Left forelimb (tissue), 1 donor: ENCODE results near the gene ASGR2.
"Not testable (repeated sequence)": the region's sequence is repeated elsewhere in the genome, so short reads cannot be mapped to it uniquely, and the experiment has no call there.

ENCODE experiments used
- DNase-seq: peaks from one replicate; pipeline ENCODE4 v3.0.0-alpha.2; 2018; ENCODE audit warnings: low spot score

ASGR2 gene

DNA sequence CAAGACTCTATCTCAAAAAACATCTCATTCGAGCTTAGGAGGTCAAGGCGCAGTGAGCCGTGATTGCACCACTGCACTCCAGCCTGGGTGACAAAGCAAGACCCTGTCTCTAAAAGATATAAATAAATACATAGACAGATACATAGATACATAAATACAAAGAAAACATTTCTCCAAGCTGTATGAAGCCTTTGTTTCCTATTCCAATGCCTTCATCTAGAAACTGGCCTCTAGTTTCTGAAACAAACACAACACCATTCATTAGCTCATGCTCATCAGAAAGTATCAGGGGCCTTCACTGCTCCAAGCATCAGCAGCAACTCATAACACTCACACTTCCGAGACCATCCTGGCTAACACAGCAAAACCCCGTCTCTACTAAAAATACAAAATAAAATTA, 10.3 kb upstream of the ASGR2 start:
- DNase-seq = no peak

DNA sequence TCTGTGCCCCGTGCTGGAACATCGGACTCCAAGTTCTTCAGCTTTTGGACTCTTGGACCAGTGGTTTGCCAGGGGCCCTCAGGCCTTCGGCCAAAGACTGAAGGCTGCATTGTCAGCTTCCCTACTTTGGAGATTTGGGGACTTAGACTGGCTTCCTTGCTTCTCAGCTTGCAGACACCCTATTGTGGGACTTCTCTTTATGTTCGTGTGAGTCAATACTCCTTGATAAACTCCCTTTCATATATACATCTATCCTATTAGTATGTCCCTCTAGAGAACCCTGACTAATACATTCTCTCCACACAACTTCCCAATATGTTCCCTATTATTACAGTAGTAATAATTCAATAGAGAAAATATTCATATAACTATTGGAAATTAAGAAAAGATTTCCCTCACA, 9.2 kb upstream of the ASGR2 start:
- DNase-seq = no peak

DNA sequence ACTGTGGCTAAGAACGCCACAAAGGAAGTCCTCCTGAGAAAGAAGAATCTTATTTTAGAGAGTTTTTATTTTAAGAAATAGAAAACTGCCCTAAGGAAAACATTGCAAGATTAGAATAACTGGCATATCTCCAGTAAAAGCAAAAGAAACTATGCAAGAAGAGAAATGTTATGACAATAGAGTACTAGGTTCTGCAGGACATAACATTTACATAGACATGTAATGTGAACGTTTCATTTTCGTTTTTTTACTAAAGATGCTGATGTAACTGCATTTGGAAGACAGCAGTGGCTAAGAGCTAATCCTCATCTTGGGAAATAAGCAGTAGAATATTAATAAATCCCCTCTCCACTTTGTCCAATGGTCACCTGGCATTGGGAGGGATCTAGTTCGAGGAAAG, 7.8 kb upstream of the ASGR2 start:
- DNase-seq = no peak

DNA sequence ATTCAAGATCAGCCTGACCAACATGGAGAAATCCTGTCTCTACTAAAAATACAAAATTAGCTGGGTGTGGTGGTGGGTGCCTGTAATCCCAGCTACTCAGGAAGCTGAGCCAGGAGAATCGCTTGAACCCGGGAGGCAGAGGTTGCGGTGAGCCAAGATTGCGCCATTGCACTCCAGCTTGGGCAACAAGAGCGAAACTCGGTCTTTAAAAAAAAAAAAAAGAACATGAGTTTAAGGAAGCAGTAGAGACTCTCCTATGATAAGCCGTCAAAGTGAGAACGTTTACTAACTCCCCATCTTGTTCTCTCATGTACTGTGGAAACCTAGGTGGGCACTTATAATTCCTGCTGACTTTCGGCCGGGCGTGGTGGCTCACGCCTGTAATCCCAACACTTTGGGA, 6.0 kb upstream of the ASGR2 start:
- not testable (repeated sequence) for DNase-seq

DNA sequence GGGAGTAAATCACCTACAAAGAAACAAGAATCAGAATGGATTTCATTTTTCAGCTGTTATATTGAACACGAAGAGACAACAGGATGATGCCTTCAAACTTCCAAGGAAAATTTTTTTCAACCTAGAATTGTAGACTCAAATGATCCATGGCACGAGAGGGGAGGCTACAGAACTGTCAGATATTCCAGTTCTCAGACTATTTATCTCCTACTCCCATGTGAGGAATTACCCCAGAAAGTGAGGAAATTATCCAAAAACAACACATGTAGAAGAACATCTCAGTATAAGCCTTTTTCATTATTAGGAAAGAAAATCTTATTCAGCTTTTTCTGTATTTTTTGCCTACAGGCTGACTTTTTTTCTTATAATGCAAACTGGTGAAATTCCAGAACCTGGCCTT, 5.5 kb upstream of the ASGR2 start:
- no peak for DNase-seq

DNA sequence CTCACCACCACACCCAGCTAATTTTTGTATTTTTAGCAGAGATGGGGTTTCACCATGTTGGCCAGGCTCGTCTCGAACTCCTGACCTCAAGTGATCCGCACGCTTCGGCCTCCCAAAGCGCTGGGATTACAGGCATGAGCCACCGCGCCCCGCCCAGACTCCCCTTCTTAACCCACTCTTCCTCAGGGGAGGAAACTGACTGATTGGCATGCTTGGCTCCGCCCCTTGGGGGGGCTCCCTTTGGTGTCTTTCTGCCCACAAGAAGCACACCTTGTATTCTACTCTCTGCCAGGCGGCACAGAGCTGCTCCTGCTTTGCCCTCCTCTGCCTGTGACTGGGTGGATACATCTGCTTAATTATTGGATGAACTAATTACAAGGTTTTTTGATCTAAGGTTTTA, 4.7 kb upstream of the ASGR2 start:
- DNase-seq = no peak

DNA sequence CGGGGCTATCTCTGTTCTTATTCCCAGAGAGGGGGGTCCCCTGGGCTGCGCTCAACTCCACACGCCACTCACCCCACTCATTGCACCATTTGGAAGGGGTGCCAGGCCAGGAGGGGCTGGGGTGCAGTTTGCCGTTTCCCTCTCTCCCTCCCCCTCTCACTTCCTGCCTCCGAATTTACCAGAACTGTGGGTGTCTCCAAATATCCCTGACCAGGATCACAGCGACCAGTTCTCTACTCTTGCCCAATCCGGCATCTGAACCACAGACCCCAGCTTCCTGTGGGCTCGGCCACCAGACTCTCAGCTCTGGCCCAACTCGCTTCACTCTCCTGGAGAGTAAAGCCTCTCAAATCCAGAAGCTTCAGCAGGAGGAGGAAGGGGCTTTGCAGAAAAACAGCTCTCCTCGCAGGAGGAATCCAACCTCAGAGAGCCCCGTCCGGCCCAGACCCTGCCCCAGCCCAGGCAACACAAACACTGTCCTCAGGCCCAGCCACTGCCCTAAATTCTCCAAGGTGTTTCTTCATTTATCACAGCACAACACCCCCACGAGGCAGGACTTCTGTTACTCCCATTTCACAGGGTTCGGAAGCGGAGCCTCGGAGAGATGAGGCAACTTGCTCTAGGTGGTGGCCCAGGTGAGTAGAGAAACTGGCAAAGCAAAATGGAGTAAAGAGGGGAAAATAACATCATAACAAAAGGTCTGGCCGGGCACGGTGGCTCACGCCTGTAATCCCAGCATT, 423 bp upstream of the ASGR2 start:
- DNase-seq = no peak

DNA sequence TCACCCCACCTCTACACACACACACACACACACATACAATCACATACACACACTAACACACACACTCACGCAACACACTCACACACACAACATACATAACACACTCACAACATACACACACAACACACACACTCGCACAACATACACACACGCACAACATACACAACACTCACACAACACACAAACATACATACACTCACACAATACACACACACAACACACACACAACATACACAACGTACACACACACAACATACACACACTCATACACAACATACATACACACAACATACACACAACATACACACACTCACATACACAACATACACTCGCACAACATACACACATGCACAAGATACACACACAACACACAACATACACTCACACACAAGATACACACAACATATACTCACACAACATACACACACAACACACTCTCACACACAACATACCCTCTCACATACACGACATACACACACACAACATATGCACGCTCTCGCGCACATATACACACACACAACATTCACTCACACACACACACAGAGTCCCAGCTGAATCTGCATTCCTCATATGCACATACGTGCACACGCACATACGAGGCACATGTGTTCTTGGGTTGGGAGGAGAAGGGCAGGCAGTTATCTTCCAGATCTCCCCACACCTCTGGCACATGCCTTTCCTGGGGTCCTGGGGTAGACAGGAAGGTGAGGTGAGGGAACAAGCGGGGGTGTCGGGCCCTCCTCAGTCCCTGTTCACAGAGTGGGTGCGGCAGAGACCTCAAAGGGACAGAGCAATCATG, 1.1 kb downstream of the ASGR2 start:
- no peak for DNase-seq

DNA sequence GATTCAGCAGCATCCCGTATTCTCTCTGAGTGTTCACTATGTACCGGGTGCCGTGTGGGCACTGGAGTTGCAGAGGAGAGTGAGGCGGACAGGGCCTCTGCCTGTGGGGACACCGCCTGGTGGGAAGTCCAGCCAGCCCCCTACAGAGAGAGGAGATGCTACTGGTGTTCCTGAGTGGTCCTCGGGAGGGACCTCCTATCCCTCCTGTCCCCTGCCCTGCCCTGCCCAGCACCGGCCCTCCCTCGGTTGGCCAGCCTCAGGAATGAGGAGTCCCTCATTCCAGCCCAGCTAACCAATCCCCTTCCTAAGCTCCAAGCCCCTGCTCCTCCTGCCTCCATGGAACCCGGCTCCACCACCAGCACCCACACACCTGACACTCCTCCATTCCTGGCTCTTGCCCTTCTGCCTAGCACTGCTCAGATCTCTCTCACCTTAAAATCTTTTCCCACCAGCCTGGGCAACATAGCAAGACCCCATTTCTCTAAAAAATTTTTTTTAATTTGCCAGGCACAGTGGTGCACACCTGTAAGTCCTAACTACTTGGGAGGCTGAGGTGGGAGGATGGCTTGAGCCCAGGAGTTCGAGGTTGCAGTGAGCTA, 2.0 kb downstream of the ASGR2 start:
- DNase-seq = no peak

DNA sequence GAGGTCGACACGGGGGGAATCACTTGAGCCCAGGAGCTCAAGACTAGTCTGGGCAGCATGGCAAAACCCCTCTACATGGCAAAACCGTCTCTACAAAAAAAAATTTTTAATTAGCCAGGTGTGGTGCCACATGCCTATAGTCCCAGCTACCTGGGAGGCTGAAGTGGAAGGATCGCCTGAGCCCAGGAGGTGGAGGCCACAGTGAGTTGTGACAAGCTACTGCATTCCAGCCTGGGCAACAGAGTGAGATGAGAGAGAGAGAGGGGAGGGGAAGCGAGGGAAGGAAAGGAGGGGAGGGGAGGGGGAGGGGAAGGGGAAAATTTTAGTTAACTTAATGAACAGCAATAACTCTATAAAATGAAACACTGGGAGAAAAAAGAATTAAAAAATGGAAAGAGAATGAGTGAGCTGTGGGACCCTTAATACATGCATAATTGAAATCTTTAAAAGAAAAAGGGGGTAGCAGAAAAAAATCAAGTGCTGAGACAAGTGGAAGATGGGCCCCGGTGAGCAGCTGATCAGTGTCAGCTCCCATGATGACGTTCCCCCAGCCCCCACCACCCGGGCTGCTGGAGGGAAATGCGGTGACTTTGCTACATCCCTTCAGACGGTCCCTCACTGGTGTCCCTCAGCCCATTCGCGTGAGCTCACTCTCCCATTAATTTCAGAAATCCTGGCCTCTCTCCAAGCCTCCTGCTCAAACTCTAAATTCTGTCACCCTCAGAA, 2.7 kb downstream of the ASGR2 start:
- no peak for DNase-seq

DNA sequence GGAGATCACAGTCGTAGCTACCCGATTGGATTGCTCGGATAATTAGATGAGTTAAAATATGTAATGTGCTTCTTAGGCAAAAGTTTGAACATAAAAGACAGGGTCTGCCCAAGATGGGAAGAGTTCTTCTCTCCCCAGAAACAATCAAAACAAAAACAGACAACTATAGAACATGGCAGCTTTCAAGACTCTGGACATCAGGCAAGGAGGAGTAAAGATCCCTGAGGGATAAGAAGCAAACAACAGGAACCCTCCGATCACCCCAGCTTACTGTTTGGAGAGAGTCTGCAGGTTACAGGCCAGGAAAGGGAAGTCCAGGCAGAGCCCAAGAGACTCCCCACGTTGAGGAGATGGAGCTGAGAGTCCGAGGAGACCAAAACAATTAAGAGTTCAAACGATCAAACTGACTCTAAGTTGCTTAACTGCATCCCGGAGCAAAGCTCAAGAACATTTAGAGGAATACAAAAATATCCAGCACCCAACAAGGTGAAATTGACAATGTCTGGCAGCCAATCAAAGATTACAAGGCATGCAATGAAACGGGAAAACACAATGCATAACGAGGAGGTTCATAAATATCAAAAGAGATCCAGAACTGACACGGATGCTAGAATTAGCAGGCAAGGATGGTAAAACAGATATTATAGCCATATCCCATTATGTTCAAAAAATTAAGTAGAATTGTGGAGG, 3.9 kb downstream of the ASGR2 start:
- DNase-seq = no peak

DNA sequence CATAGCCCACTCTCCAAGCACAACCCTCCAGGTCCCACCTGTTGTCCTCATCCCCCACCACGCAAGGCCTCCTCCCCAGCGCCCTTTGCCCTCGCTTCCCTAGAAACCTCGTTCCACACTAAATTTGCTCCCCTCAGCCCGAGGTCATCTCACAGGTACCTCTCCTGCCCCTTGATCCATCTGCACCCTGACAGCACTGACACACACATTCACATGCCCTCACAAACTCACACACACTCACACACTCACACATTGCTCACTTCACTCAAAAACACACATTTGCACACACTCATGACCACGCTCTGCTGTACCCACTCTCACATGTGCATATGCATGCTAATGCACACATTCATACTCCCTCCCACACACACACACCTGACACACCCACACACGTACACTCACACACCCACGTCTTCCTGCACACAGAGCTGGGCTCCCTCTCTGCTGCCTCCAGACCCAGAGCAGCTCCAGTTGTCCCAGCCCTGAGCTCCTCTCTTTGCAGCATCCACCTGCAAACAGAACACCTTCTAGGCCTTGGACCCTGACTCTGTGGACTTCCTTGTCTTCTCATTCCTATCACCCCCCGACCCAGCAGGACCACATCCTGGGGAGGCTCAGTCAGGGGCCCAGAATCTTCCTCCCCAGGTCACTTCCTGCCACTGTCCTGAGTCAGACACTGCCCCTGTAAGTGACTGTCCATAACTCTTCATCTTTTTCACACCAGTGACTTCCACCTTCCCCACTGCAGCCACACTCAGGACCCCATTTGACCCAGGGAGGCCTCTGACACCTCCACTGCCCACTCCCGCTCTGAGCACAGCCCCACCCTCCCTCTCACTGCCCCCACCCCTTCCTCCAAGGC, 4.9 kb downstream of the ASGR2 start:
- DNase-seq = no peak

DNA sequence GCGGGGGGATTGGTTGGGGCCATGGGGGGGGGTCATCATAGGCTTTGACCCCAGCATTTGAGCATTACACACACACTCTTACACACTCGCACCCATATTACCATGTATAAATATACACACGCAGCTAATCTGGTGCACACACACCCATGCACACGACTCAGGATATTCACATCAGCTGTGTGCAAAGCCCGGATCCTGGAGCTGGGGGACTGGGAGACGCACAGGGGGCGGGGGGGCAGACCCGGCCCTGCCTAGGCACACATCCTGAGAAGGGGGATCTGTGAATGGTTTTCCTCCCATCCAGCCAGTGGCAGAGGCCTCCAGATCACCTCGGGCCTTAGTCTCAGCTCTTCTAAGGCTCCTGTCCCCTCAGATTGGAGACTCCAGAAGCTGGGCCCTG, 5.6 kb downstream of the ASGR2 start:
- DNase-seq = no peak

DNA sequence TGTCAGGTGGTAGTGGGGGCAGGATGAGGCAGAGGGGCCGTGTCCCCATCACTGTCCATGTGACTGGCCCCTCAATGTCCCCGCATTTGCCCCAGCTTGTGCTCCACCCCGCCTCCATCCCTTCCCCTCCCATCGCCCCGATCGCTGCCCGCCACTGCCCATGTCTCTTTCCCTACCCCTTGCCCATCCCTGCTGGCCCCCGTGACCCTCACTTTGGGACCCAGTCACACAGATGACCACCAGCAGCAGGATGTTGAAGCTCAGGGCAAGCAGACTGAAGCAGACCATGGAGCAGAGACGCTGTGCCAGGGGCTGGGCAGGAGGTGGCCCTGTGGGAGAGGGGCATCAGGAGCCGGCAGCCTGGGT, 6.1 kb downstream of the ASGR2 start:
- no peak for DNase-seq

DNA sequence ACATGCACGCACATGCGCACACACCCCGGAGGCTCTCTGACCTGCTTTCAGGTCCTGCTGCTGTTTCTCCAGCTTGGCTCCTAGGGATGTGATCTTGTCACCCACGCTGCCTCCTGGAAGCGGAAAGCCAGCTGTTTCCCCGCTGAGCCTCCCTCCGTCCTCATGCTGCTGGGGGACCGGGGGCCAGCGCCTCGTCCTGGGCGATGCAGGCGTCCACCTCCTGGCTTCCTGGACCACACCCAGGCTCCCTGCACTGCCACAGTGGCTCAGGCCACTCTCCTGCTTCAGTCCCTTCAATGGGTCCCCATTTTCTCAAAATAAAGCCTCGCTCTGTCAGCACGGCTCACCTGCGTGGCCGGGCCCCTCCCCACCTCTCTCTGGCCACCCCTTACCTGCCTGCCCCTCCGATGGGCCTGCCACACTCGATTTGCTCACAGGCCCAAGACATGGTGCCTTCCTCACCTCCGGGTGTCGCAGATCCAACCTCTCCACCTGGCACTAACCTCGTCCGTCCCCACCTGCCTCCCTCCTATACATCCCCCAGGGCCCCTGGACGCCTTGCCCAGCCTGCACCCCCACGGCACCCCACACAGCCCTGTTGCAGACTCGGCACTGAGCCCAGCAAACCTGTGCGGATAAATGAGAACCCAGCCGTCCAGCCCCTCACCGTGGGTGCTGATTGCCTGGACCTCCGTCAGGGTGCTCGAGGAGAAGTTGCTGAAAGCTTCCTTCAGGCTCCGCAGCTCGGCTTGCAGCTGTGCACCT, 6.6 kb downstream of the ASGR2 start:
- no peak for DNase-seq

DNA sequence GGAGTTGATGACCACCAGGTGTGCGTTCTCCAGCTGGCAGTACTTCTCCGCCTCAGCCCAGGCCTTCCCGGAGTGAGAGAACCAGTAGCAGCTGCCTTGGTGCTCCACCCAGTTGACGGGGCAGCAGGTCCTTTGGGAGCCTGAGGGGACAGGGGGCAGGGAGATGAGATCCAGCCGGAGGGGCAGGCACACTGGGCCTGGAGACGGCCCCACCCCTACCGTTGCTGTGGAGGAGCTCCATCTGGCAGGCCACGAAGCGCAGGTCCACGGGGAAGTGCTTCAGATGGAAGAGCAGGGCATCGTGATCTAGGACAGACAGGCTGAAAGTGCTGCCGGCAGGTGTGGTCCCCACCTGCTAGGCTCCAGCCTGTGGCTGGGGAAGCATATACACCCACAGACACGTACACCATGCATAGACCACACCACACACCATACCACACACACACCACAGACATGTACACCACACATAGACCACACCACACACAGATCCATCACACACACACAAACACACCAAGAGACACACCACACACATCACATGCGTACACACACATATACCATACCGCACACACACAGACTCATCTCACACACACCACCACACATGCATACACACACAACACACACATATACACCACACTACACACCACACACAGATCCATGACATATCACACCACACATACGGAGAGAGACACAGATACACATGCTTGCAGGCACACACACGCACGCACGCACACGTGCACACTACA, 7.4 kb downstream of the ASGR2 start:
- DNase-seq = no peak

DNA sequence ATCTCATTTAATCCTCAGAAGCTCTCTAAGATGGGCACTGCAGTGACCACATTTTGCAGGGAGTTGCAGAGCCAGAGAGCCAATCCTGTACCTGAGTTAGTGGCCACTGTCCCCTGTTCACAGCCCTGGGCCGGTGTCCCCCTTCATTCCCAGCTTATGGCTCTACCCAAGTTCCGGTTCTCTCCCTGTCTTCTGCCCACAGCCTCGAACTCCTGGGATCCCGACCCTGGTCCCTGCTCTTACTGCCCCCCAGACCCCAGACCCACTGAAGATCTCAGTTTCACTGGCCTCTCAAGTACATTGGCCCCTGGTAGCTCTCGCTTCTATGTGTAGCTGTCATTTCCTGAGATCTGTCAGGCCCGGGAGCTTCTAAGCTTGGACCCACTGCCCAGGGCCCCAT, 12.2 kb downstream of the ASGR2 start:
- DNase-seq = no peak

DNA sequence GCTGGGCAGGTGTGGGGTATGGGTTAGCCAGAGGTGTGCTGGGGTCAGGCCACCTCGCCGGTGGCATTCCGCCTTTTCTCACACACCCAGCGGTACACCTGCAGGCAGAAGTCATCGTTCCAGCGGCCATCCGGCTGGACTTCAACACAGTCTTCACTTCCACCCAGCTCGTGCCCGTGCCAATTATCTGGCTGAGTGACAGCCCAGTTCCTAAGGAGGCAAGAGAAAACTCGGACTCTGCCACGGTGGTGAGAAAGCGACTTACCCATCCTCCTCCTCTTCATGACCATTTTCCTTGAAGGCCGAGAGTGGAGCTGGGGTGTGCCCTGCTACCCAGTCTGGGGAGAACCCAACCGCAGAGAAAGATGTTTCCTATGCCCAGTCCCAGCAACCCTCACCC, 13.1 kb downstream of the ASGR2 start:
- no peak for DNase-seq

DNA sequence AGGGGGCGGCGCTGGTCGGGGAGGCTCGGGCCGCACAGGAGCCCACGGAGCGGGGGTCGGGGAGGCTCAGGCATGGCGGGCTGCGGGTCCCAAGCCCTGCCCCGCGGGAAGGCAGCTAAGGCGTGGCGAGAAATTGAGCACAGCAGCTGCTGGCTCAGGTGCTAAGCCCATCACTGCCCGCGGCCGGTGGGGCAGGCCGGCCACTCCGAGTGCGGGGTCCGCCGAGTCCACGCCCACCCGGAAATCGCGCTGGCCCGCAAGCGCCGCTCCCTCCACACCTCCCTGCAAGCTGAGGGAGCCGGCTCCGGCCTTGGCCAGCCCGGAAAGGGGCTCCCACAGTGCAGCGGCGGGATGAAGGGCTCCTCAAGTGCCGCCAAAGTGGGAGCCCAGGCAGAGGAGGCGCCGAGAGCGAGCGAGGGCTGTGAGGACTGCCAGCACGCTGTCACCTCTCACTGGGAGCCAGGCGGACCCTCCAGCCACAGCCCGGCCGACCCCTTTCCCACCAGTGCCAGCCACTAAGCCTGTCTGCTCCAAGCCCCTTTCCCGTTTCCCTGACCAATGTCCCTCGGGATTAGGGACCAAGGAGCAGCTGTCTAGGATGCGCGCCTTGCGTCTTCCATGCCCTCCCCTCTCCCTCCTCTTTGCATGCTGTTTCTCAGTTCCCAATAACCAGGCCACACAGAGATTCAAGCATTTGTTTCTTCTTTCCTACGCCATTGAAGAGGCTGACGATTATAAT, 13.8 kb downstream of the ASGR2 start:
- not testable (repeated sequence) for DNase-seq
